Fibroblast of villous mesenchyme (primary cell): ENCODE data around the gene ACTR5. TPM values are rescaled to one million over a fixed set of nuclear protein-coding genes. Genes with fewer than 3 reads are reported as not detected.
"Not testable (repeated sequence)": the region's sequence is repeated elsewhere in the genome, so short reads cannot be mapped to it uniquely, and the experiment has no call there.

Source experiments
- DNase-seq: peaks from one replicate; pipeline ENCODE4 v3.0.0-alpha.2; 2010; ENCODE audit warnings: low read depth
- H3K4me3 ChIP-seq: 2 replicates; pipeline ENCODE4 v1.5.1; 2011; ENCODE audit warnings: low read depth, mild to moderate bottlenecking, low read length
- total RNA-seq: library from RNA; depleted of rRNA; stranded (reverse); fragments of >200 nt; gene quantifications from 2 replicates; pipeline ENCODE4 v1.2.3, GENCODE V29; 2012
- TF ChIP-seq, protein P1 (sequence below): IDR thresholded peaks from 2 replicates; pipeline ENCODE4 v1.5.1; 2012; ENCODE audit warnings: low read depth, mild to moderate bottlenecking, low read length; ENCODE audit not compliant: insufficient read depth

ACTR5 gene
- total RNA-seq, 1 donor = 7.8 TPM

DNA sequence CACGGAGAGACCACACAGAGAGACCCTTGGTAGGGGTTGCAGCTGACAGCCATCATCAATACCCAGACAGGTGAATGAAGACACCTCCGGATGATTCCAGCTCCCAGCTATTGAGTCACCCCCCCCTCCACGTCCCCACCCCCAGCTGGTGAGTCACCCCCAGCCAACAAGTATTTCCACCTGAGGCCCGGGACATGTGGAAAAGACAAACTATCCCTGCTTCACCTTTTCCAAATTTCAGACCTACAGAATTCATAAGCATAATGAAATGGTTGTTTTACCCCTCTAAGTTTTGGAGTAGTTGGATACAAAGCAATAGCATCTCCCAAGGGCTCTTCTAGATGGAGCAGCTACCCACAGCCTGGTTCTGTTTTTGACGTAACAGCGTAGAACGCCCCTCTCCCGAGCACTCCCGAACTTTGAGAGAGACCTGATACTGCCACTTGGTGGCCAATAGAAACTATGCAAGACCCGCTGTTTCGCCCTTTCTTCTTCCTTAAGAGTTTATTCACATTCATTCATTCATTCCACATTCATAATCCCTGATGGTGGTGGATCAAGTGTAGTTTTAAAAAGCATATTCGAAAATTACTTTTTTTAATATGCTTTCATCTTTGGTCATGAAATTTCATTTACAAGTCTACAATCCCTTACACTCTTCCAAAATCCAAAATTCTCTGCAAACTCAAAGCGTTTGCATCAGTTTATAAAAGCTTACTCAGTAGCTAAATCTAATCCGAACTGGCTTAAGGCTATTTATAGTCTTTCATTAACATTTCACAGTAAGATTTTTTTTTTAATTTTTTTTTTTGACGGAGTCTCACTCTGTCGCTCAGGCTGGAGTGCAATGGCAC is 42.2 kb downstream of the ACTR5 start:
- no peak overlapping the region for H3K4me3 ChIP-seq
- peak; percentile 25 for DNase-seq
- TF ChIP-seq, protein P1, sequence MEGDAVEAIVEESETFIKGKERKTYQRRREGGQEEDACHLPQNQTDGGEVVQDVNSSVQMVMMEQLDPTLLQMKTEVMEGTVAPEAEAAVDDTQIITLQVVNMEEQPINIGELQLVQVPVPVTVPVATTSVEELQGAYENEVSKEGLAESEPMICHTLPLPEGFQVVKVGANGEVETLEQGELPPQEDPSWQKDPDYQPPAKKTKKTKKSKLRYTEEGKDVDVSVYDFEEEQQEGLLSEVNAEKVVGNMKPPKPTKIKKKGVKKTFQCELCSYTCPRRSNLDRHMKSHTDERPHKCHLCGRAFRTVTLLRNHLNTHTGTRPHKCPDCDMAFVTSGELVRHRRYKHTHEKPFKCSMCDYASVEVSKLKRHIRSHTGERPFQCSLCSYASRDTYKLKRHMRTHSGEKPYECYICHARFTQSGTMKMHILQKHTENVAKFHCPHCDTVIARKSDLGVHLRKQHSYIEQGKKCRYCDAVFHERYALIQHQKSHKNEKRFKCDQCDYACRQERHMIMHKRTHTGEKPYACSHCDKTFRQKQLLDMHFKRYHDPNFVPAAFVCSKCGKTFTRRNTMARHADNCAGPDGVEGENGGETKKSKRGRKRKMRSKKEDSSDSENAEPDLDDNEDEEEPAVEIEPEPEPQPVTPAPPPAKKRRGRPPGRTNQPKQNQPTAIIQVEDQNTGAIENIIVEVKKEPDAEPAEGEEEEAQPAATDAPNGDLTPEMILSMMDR = peak; percentile 47

DNA sequence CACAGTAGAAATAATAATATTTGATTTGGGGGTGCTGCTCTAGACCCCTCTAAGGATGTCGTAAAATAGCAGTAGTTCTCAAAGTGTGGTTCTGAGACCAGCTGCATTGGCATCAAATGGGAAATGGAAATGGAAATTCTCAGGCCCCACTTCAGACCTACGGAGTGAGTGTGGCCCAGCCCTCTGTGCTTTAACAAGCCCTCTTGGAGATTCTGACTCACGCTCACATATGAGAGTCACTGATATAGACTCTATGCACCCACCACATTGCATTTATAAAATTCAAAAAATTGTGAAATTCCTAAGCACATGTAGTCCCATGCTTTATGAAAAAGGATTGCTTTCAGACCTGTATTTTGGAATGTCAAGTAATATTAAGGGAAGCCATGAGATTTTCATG is 43.0 kb downstream of the ACTR5 start:
- TF ChIP-seq, protein P1 = no peak
- no peak overlapping the region for H3K4me3 ChIP-seq
- no peak for DNase-seq

DNA sequence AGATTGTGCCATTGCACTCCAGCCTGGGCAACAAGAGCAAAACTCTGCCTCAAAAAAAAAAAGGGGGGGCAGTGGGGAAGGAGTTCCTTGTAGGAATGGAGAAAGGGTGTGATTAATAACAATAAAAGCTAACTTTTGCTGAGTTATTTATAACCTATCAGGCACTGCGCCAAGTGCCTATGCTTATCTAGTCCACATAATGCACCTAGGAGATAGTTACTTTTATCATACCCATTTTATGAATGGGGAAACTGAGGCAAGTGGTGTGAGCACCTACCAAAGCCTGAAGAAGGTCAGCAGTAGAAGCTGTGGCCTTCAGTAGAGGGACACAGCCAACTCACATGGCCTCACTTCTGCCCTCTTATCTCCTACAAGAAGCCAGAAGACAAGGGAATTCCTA is 43.7 kb downstream of the ACTR5 start:
- TF ChIP-seq, protein P1 = no peak
- DNase-seq = no peak
- no peak overlapping the region for H3K4me3 ChIP-seq

DNA sequence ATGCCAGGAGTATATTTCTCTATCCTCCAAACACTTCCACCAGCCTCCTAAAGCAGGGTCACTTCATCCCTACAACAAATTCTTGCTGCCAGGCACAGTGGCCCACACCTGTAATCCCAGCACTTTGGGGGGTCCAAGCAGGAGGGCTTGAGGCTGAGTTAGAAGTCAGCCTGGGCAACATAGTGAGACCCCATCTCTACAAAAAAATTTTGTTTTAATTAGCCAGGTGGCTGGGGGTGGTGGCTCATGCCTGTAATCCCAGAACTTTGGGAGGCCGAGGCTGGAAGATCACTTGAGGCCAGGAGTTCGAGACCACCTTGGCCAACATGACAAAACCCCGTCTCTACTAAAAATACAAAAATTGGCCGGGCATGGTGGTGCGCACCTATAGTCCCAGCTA is 45.8 kb downstream of the ACTR5 start:
- not testable (repeated sequence) for H3K4me3 ChIP-seq, DNase-seq

DNA sequence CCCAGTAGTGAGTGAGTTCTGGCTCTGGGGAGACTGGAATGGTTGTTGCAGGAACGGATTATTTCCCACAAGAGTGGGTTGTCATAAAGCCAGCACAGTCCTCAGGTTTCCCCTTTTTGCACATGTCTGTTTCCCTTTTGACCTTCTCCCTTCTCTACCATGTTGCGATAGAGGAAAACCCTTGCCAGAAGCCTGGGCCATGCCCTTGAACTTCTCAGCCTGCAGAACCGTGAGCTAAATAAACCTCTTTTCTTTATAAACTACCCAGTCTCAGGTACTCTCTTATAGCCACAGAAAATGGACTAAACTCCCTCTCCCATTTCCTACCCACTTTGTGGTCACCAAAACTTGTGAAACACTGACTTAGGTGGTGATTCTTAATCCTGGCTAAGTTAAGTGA is 50.0 kb downstream of the ACTR5 start:
- no peak overlapping the region for H3K4me3 ChIP-seq
- TF ChIP-seq, protein P1 = no peak
- DNase-seq = no peak

DNA sequence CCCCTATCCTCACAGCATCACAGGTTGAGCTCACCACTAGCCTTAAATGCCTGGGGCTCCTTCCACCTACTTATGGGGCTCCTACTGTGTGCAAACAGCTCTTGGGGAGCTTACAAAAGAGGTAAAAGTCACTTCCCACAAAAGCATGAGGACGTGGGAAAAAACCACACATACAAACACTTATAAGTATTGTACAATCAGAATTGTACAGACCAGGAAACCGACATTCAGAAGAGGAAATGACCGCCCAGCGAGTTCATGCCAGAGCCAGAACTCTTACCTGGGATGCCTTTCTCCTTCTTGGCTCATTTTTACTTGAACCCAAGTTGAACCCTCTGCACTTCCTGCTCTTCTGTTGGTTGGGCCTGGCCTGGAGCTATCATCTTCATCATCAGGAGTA is 50.9 kb downstream of the ACTR5 start:
- H3K4me3 ChIP-seq = no peak overlapping the region
- no peak for DNase-seq
- TF ChIP-seq, protein P1 = no peak

DNA sequence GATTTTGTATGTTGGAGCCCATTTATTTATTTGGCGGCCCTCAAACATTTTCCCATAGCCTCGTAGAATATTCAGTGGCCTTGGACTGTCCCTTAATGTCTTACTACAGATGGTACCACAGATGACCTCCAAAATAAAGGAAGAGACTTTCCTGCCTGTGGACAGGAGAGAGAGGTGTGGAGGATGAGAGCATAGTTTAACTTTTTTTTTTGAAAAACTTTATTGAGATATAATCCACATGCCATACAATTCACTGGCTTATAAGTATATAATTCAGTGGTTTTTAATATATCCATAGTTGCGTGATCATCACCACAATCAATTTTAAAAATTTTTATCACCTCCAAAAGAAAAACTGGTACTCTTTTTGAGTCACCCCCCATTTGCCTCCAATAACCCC is 52.6 kb downstream of the ACTR5 start:
- H3K4me3 ChIP-seq = no peak overlapping the region
- TF ChIP-seq, protein P1 = no peak
- DNase-seq = no peak
